Ectodermal cell (in vitro differentiated cells): Measurements from ENCODE around the gene POLD2.

Source experiments
- H3K27ac ChIP-seq: 2 replicates; pipeline ENCODE4 v1.7.0; 2013; ENCODE audit warnings: mild to moderate bottlenecking, low read depth, low read length; ENCODE audit not compliant: insufficient read depth, poor library complexity, severe bottlenecking
- H3K27me3 ChIP-seq: 2 replicates; pipeline ENCODE4 v1.7.0; 2013; ENCODE audit warnings: mild to moderate bottlenecking, low read length; ENCODE audit not compliant: insufficient read depth, control insufficient read depth, poor library complexity, severe bottlenecking
- H3K36me3 ChIP-seq: one replicate; pipeline ENCODE4 v1.7.0; 2013; ENCODE audit warnings: low read length; ENCODE audit not compliant: control insufficient read depth, insufficient read depth
- H3K4me1 ChIP-seq: one replicate; pipeline ENCODE4 v1.7.0; 2013; ENCODE audit warnings: low read length; ENCODE audit not compliant: control insufficient read depth, insufficient read depth
- H3K4me3 ChIP-seq: 2 replicates; pipeline ENCODE4 v1.7.0; 2013; ENCODE audit warnings: low read depth, low read length, control low read depth; ENCODE audit not compliant: insufficient read depth
- H3K9me3 ChIP-seq: 2 replicates; pipeline ENCODE4 v1.7.0; 2013; ENCODE audit warnings: mild to moderate bottlenecking, low read length, moderate library complexity; ENCODE audit not compliant: control insufficient read depth
- WGBS, 2 experiments: methylation state at CpG; one replicate each; pipeline ENCODE4 v1.1.7; 2013; ENCODE audit warnings: missing lambda C conversion rate in 2 of 2; 5-methylcytosine and 5-hydroxymethylcytosine counted together

The POLD2 gene

GRCh38 chr7:44112997-44113763, 10.2 kb downstream of the POLD2 start:
- H3K36me3 ChIP-seq, result peaks cover 10% of the 10 kb centered on the region
- H3K4me3 ChIP-seq, result no peak overlapping the region
- WGBS, 2 experiments, result 95% methylated on average over 33 to 34 of the region's 34 CpGs
- no peaks in the 10 kb centered on the region for H3K4me1 ChIP-seq
- H3K27ac ChIP-seq, result no peak overlapping the region
- no peaks in the 10 kb centered on the region for H3K27me3 ChIP-seq
- H3K9me3 ChIP-seq, result no peaks in the 10 kb centered on the region

DNA sequence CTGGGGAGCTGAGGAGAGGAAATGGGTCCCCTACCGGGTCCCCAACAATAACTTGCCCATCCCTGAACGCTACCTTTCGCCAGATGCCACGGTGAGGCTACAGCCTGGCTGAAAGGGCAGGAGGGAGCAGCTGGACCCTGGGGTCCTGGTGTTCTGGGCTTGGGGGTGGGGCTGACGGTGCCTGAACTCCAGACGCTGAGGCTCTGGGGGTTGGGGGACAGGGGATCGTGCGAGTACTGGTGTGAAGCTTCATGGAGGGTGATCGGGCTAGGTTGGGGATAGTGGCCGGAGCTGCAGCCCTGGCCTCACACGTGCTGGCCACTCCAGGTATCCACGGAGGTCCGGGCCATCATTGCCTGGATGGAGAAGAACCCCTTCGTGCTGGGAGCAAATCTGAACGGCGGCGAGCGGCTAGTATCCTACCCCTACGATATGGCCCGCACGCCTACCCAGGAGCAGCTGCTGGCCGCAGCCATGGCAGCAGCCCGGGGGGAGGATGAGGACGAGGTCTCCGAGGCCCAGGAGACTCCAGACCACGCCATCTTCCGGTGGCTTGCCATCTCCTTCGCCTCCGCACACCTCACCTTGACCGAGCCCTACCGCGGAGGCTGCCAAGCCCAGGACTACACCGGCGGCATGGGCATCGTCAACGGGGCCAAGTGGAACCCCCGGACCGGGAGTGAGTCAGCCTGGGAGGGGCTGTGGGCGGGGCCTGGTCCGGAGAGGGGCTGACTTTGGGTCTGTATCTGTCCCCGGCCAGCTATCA, 10.9 kb downstream of the POLD2 start:
- 89 to 90% methylated on average over 41 of the region's 41 CpGs for WGBS, 2 experiments
- H3K9me3 ChIP-seq, result no peaks in the 10 kb centered on the region
- H3K27me3 ChIP-seq, result no peaks in the 10 kb centered on the region
- peaks cover 10% of the 10 kb centered on the region for H3K36me3 ChIP-seq
- H3K27ac ChIP-seq, result no peak overlapping the region
- no peak overlapping the region for H3K4me3 ChIP-seq
- H3K4me1 ChIP-seq, result no peaks in the 10 kb centered on the region

- H3K27ac ChIP-seq, result no peak overlapping the region
- WGBS, 2 experiments, result 93 to 94% methylated on average over 16 of the region's 16 CpGs
- H3K9me3 ChIP-seq, result no peaks in the 10 kb centered on the region
- no peaks in the 10 kb centered on the region for H3K4me1 ChIP-seq
- peaks cover 10% of the 10 kb centered on the region for H3K36me3 ChIP-seq
- no peak overlapping the region for H3K4me3 ChIP-seq
- no peaks in the 10 kb centered on the region for H3K27me3 ChIP-seq
Observed at GRCh38 chr7:44111761-44112160, 11.6 kb downstream of the POLD2 start.

GRCh38 chr7:44110719-44111635, 12.4 kb downstream of the POLD2 start:
- Histone ChIP-seq H3K9me3 (no peaks in the 10 kb centered on the region), H3K27me3 (no peaks in the 10 kb centered on the region)

DNA sequence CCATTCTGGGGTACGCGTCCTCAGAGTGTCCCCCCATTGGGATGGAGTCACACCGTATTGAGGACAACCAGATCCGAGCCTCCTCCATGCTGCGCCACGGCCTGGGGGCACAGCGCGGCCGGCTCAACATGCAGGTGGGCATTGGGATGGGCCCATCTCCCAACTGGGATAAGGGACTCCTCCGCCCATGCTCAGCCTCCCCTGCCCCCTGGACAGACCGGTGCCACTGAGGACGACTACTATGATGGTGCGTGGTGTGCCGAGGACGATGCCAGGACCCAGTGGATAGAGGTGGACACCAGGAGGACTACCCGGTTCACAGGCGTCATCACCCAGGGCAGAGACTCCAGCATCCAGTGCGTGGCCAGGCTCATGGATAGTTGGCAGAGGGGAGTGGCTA, 13.4 kb downstream of the POLD2 start:
- Histone ChIP-seq H3K9me3 (no peaks in the 10 kb centered on the region), H3K27ac (no peak overlapping the region), H3K4me1 (peaks cover 7% of the 10 kb centered on the region), H3K27me3 (peaks cover 9% of the 10 kb centered on the region), H3K36me3 (peaks cover 6% of the 10 kb centered on the region), H3K4me3 (no peak overlapping the region)
- WGBS, 2 experiments, result 96% methylated on average over 18 of the region's 18 CpGs

More at GRCh38 chr7:44110719-44111635, 12.4 kb downstream of the POLD2 start:
- 90 to 92% methylated on average over 27 of the region's 27 CpGs for WGBS, 2 experiments
- H3K4me1 ChIP-seq, result no peaks in the 10 kb centered on the region
- H3K4me3 ChIP-seq, result no peak overlapping the region
- peaks cover 8% of the 10 kb centered on the region for H3K36me3 ChIP-seq
- no peak overlapping the region for H3K27ac ChIP-seq

- Histone ChIP-seq H3K36me3 (peaks cover 6% of the 10 kb centered on the region), H3K27ac (no peak overlapping the region), H3K4me1 (peaks cover 8% of the 10 kb centered on the region), H3K9me3 (no peaks in the 10 kb centered on the region), H3K27me3 (peaks cover 18% of the 10 kb centered on the region), H3K4me3 (no peak overlapping the region)
- WGBS, 2 experiments, result 90% methylated on average over 21 of the region's 21 CpGs
Observed at GRCh38 chr7:44108768-44109750, 14.3 kb downstream of the POLD2 start.

- Histone ChIP-seq H3K27ac (no peak overlapping the region), H3K4me3 (no peak overlapping the region), H3K27me3 (peaks cover 26% of the 10 kb centered on the region), H3K4me1 (peaks cover 8% of the 10 kb centered on the region), H3K9me3 (no peaks in the 10 kb centered on the region), H3K36me3 (peaks cover 6% of the 10 kb centered on the region)
- 90 to 91% methylated on average over 21 of the region's 21 CpGs for WGBS, 2 experiments
Observed at GRCh38 chr7:44107961-44108767, 15.2 kb downstream of the POLD2 start.

DNA sequence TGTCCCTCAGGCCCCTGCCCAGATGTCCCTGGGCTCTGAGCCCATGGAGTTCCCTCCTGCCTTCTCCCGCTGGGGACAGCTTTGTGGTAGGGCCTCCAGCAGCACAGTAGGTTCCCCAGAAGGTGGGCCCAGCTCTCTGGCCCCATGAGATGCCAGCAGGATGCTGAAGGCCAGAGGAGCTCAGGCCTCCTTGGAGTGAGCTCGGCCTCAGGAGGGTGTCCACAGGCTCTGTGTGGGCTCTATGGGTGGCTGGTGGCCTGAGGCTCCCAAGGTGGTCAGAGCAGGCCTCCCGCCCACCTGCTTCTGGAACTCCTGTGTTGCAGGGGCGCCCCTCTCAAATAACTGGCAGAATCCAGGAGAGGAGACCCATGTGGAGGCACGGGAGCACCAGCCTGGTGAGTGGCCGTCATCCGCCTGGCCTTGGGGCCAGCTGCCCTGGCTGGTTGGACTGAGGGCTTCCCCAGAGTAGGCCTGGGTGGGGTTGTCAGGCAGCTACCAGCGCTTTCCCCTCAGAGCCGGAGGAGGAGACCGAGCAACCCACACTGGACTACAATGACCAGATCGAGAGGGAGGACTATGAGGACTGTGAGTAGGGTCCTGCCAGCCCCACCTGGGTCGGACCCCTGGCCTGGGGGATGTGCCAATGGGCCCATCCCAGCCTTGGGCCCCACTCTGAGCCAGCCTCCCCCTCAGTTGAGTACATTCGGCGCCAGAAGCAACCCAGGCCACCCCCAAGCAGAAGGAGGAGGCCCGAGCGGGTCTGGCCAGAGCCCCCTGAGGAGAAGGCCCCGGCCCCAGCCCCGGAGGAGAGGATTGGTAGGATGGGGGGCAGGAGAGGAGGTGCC, 16.0 kb downstream of the POLD2 start:
- Histone ChIP-seq H3K27me3 (peaks cover 30% of the 10 kb centered on the region), H3K36me3 (no peaks in the 10 kb centered on the region), H3K4me1 (peaks cover 8% of the 10 kb centered on the region), H3K27ac (no peak overlapping the region), H3K9me3 (no peaks in the 10 kb centered on the region), H3K4me3 (no peak overlapping the region)
- WGBS, 2 experiments, result 93% methylated on average over 18 of the region's 18 CpGs
